ENCODE measurements around the gene MAGI2.

Gene MAGI2

GRCh38 chr7:78435355-78435754 lies 1018.1 kb downstream of the MAGI2 start:
- Mint-ChIP-seq H3K27me3 (ENCODE audit: low read depth) (no peaks in the 10 kb centered on the region), H3K4me3 (no peak overlapping the region), H3K9me3 (no peaks in the 10 kb centered on the region), H3K36me3 (ENCODE audit: low read depth) (no peaks in the 10 kb centered on the region), H3K4me1 (ENCODE audit: low read depth) (no peaks in the 10 kb centered on the region), H3K27ac (no peak overlapping the region)
- DNase-seq (ENCODE audit: low spot score) = no peak

GRCh38 chr7:78434281-78434680 lies 1019.2 kb downstream of the MAGI2 start:
- DNase-seq (ENCODE audit: low spot score) = no peak

GRCh38 chr7:78433421-78433820 lies 1020.0 kb downstream of the MAGI2 start:
- Mint-ChIP-seq H3K36me3 (ENCODE audit: low read depth) (no peaks in the 10 kb centered on the region), H3K27me3 (ENCODE audit: low read depth) (no peaks in the 10 kb centered on the region), H3K4me3 (no peak overlapping the region), H3K9me3 (no peaks in the 10 kb centered on the region), H3K27ac (no peak overlapping the region), H3K4me1 (ENCODE audit: low read depth) (no peaks in the 10 kb centered on the region)
- no peak for DNase-seq (ENCODE audit: low spot score)

More at GRCh38 chr7:78434281-78434680, 1019.2 kb downstream of the MAGI2 start:
- H3K27me3 Mint-ChIP-seq (ENCODE audit: low read depth) = no peaks in the 10 kb centered on the region
- H3K9me3 Mint-ChIP-seq = no peaks in the 10 kb centered on the region
- H3K36me3 Mint-ChIP-seq (ENCODE audit: low read depth) = no peaks in the 10 kb centered on the region
- no peaks in the 10 kb centered on the region for H3K4me1 Mint-ChIP-seq (ENCODE audit: low read depth)
- H3K4me3 Mint-ChIP-seq = no peak overlapping the region
- no peak overlapping the region for H3K27ac Mint-ChIP-seq

- no peak overlapping the region for H3K4me3 Mint-ChIP-seq
- no peaks in the 10 kb centered on the region for H3K27me3 Mint-ChIP-seq (ENCODE audit: low read depth)
- no peaks in the 10 kb centered on the region for H3K36me3 Mint-ChIP-seq (ENCODE audit: low read depth)
- no peak overlapping the region for H3K27ac Mint-ChIP-seq
- DNase-seq (ENCODE audit: low spot score) = no peak
- H3K4me1 Mint-ChIP-seq (ENCODE audit: low read depth) = no peaks in the 10 kb centered on the region
- H3K9me3 Mint-ChIP-seq = no peaks in the 10 kb centered on the region
Measured at GRCh38 chr7:78429878-78430277, 1023.6 kb downstream of the MAGI2 start.

GRCh38 chr7:78427209-78427608 lies 1026.3 kb downstream of the MAGI2 start:
- Mint-ChIP-seq H3K9me3 (peaks cover 7% of the 10 kb centered on the region), H3K36me3 (ENCODE audit: low read depth) (no peaks in the 10 kb centered on the region), H3K4me3 (peak overlapping the region; percentile 23), H3K27ac (no peak overlapping the region), H3K27me3 (ENCODE audit: low read depth) (no peaks in the 10 kb centered on the region), H3K4me1 (ENCODE audit: low read depth) (no peaks in the 10 kb centered on the region)
- no peak for DNase-seq (ENCODE audit: low spot score)

GRCh38 chr7:78420001-78420400 lies 1033.5 kb downstream of the MAGI2 start:
- no peaks in the 10 kb centered on the region for H3K4me1 Mint-ChIP-seq (ENCODE audit: low read depth)
- H3K27ac Mint-ChIP-seq = no peak overlapping the region
- peaks cover 7% of the 10 kb centered on the region for H3K9me3 Mint-ChIP-seq
- no peaks in the 10 kb centered on the region for H3K36me3 Mint-ChIP-seq (ENCODE audit: low read depth)
- DNase-seq (ENCODE audit: low spot score) = no peak
- H3K27me3 Mint-ChIP-seq (ENCODE audit: low read depth) = no peaks in the 10 kb centered on the region
- no peak overlapping the region for H3K4me3 Mint-ChIP-seq

- Mint-ChIP-seq H3K4me1 (ENCODE audit: low read depth) (no peaks in the 10 kb centered on the region), H3K36me3 (ENCODE audit: low read depth) (no peaks in the 10 kb centered on the region), H3K9me3 (no peaks in the 10 kb centered on the region), H3K27me3 (ENCODE audit: low read depth) (no peaks in the 10 kb centered on the region), H3K4me3 (no peak overlapping the region), H3K27ac (no peak overlapping the region)
- no peak for DNase-seq (ENCODE audit: low spot score)
Measured at GRCh38 chr7:78417180-78417853, 1036.2 kb downstream of the MAGI2 start.

- H3K4me1 Mint-ChIP-seq (ENCODE audit: low read depth) = no peaks in the 10 kb centered on the region
- H3K9me3 Mint-ChIP-seq = no peaks in the 10 kb centered on the region
- DNase-seq (ENCODE audit: low spot score) = no peak
- no peaks in the 10 kb centered on the region for H3K27me3 Mint-ChIP-seq (ENCODE audit: low read depth)
- no peaks in the 10 kb centered on the region for H3K36me3 Mint-ChIP-seq (ENCODE audit: low read depth)
- H3K4me3 Mint-ChIP-seq = no peak overlapping the region
- no peak overlapping the region for H3K27ac Mint-ChIP-seq
Measured at GRCh38 chr7:78413568-78413967, 1039.9 kb downstream of the MAGI2 start.

- Mint-ChIP-seq H3K27ac (no peak overlapping the region), H3K9me3 (no peaks in the 10 kb centered on the region), H3K4me1 (ENCODE audit: low read depth) (no peaks in the 10 kb centered on the region), H3K27me3 (ENCODE audit: low read depth) (no peaks in the 10 kb centered on the region), H3K36me3 (ENCODE audit: low read depth) (no peaks in the 10 kb centered on the region), H3K4me3 (no peak overlapping the region)
- DNase-seq (ENCODE audit: low spot score) = no peak
Measured at GRCh38 chr7:78412216-78412858, 1041.1 kb downstream of the MAGI2 start.

- Mint-ChIP-seq H3K27ac (no peak overlapping the region), H3K9me3 (no peaks in the 10 kb centered on the region), H3K27me3 (ENCODE audit: low read depth) (no peaks in the 10 kb centered on the region), H3K4me1 (ENCODE audit: low read depth) (no peaks in the 10 kb centered on the region), H3K36me3 (ENCODE audit: low read depth) (no peaks in the 10 kb centered on the region), H3K4me3 (no peak overlapping the region)
- no peak for DNase-seq (ENCODE audit: low spot score)
Measured at GRCh38 chr7:78407031-78407430, 1046.4 kb downstream of the MAGI2 start.

GRCh38 chr7:78406531-78406930 lies 1046.9 kb downstream of the MAGI2 start:
- H3K4me1 Mint-ChIP-seq (ENCODE audit: low read depth) = no peaks in the 10 kb centered on the region
- no peak overlapping the region for H3K4me3 Mint-ChIP-seq
- H3K36me3 Mint-ChIP-seq (ENCODE audit: low read depth) = no peaks in the 10 kb centered on the region
- no peaks in the 10 kb centered on the region for H3K9me3 Mint-ChIP-seq
- H3K27ac Mint-ChIP-seq = no peak overlapping the region
- no peaks in the 10 kb centered on the region for H3K27me3 Mint-ChIP-seq (ENCODE audit: low read depth)
- no peak for DNase-seq (ENCODE audit: low spot score)

GRCh38 chr7:78402096-78402495 lies 1051.4 kb downstream of the MAGI2 start:
- Mint-ChIP-seq H3K27me3 (ENCODE audit: low read depth) (no peaks in the 10 kb centered on the region), H3K27ac (no peak overlapping the region), H3K4me3 (no peak overlapping the region), H3K4me1 (ENCODE audit: low read depth) (no peaks in the 10 kb centered on the region), H3K9me3 (no peaks in the 10 kb centered on the region), H3K36me3 (ENCODE audit: low read depth) (no peaks in the 10 kb centered on the region)
- no peak for DNase-seq (ENCODE audit: low spot score)

GRCh38 chr7:78400038-78400437 lies 1053.4 kb downstream of the MAGI2 start:
- H3K36me3 Mint-ChIP-seq (ENCODE audit: low read depth) = no peaks in the 10 kb centered on the region
- H3K27me3 Mint-ChIP-seq (ENCODE audit: low read depth) = no peaks in the 10 kb centered on the region
- no peak overlapping the region for H3K27ac Mint-ChIP-seq
- H3K9me3 Mint-ChIP-seq = no peaks in the 10 kb centered on the region
- no peak overlapping the region for H3K4me3 Mint-ChIP-seq
- DNase-seq (ENCODE audit: low spot score) = no peak
- no peaks in the 10 kb centered on the region for H3K4me1 Mint-ChIP-seq (ENCODE audit: low read depth)

GRCh38 chr7:78399033-78399769 lies 1054.3 kb downstream of the MAGI2 start:
- Mint-ChIP-seq H3K27me3 (ENCODE audit: low read depth) (no peaks in the 10 kb centered on the region), H3K36me3 (ENCODE audit: low read depth) (no peaks in the 10 kb centered on the region), H3K4me3 (no peak overlapping the region), H3K4me1 (ENCODE audit: low read depth) (no peaks in the 10 kb centered on the region), H3K27ac (no peak overlapping the region), H3K9me3 (no peaks in the 10 kb centered on the region)
- no peak for DNase-seq (ENCODE audit: low spot score)
